Spleen (tissue), 7 donors: ENCODE data around the gene AQP2.

ENCODE experiments used
- POLR2A ChIP-seq, 3 donors: fragments of 450-650 bp; IDR thresholded peaks; one replicate each; pipeline ENCODE4 v1.5.1; 2017; ENCODE audit warnings: antibody characterized with exemption in 3 of 3, mild to moderate bottlenecking in 1 of 3
- TF ChIP-seq, protein P1 (sequence below), 11 experiments: fragments of 200-600 bp in 7 of 11; fragments of 450-650 bp in 4 of 11; sonication (generic) in 4 of 11; IDR thresholded peaks in 8 of 11; conservative IDR thresholded peaks in 3 of 11; 1 replicate in 7 of 11; 2 replicates in 4 of 11; pipeline versions ENCODE4 v1.4.0 to v1.8.0; 2016 to 2021; ENCODE audit warnings: antibody characterized with exemption in 11 of 11, inconsistent platforms in 4 of 11, mild to moderate bottlenecking in 1 of 11
- donor health status: DM: no; HTN: no; CAD: no; lungs with moderate emphysema.
- donor health status: DM: no; HTN: no; CAD: no.
- donor health status: DM: no; HTN: no; CAD: no.

- TF ChIP-seq, protein P1, sequence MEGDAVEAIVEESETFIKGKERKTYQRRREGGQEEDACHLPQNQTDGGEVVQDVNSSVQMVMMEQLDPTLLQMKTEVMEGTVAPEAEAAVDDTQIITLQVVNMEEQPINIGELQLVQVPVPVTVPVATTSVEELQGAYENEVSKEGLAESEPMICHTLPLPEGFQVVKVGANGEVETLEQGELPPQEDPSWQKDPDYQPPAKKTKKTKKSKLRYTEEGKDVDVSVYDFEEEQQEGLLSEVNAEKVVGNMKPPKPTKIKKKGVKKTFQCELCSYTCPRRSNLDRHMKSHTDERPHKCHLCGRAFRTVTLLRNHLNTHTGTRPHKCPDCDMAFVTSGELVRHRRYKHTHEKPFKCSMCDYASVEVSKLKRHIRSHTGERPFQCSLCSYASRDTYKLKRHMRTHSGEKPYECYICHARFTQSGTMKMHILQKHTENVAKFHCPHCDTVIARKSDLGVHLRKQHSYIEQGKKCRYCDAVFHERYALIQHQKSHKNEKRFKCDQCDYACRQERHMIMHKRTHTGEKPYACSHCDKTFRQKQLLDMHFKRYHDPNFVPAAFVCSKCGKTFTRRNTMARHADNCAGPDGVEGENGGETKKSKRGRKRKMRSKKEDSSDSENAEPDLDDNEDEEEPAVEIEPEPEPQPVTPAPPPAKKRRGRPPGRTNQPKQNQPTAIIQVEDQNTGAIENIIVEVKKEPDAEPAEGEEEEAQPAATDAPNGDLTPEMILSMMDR (IDR thresholded peaks at IDR 0.05 in 8 of 11, conservative IDR thresholded peaks at IDR 0.05 in 3 of 11): no peak
- TF ChIP-seq POLR2A (IDR thresholded peaks at IDR 0.05): no peak
Observed at GRCh38 chr12:49985981-49986380, 35.4 kb downstream of the AQP2 start.
